Gastroesophageal sphincter (tissue), 4 donors: Measurements from ENCODE around the gene ZG16B. TPM values are rescaled to one million over a fixed set of nuclear protein-coding genes. Genes with fewer than 3 reads are reported as not detected.

Experiments
- ATAC-seq: fragments of 150-250 bp; one replicate; pipeline ENCODE4 v1.9.1; 2016; ENCODE audit warnings: mild to moderate bottlenecking, moderate library complexity
- H3K27ac ChIP-seq, 4 donors: fragments of 200-600 bp; sonication (generic) in 3 of 4; 1 replicate in 3 of 4; 2 replicates in 1 of 4; pipeline ENCODE4 v1.5.1; 2016 to 2019
- H3K27me3 ChIP-seq: fragments of 200-600 bp; sonication (generic); one replicate; pipeline ENCODE4 v1.5.1; 2019
- H3K36me3 ChIP-seq, 2 donors: fragments of 200-600 bp; sonication (generic); one replicate each; pipeline ENCODE4 v1.5.1; 2019; ENCODE audit warnings: control low read depth in 1 of 2
- H3K4me1 ChIP-seq, 3 donors: fragments of 200-600 bp; sonication (generic); 1 replicate in 2 of 3; 2 replicates in 1 of 3; pipeline ENCODE4 v1.5.1; 2016 to 2019; ENCODE audit warnings: control low read depth in 2 of 3
- H3K4me3 ChIP-seq, 2 donors: fragments of 200-600 bp; sonication (generic); one replicate each; pipeline ENCODE4 v1.5.1; 2019; ENCODE audit warnings: mild to moderate bottlenecking in 1 of 2, moderate library complexity in 1 of 2
- H3K9me3 ChIP-seq, 3 donors: fragments of 200-600 bp; sonication (generic); one replicate each; pipeline ENCODE4 v1.5.1; 2017 to 2019; ENCODE audit warnings: control low read depth in 2 of 3
- EP300 ChIP-seq: sonication (generic); formaldehyde crosslinking; IDR thresholded peaks from one replicate; pipeline ENCODE4 v1.6.1; 2017; ENCODE audit warnings: antibody characterized with exemption, mild to moderate bottlenecking
- POLR2A ChIP-seq, 2 donors: fragments of 450-650 bp; IDR thresholded peaks; one replicate each; pipeline ENCODE4 v1.6.1; 2017; ENCODE audit warnings: antibody characterized with exemption in 2 of 2, mild to moderate bottlenecking in 2 of 2, moderate library complexity in 1 of 2
- POLR2AphosphoS5 ChIP-seq: sonication (generic); formaldehyde crosslinking; IDR thresholded peaks from one replicate; pipeline ENCODE4 v1.6.1; 2017; ENCODE audit warnings: antibody characterized with exemption
- WGBS, 2 donors: methylation state at CpG; one replicate each; pipeline ENCODE4 v1.1.5; 2018; ENCODE audit warnings: low coverage in 1 of 2; 5-methylcytosine and 5-hydroxymethylcytosine counted together
- small RNA-seq, 4 donors: library from RNA; depleted of rRNA; stranded (forward); fragments of <200 nt; gene quantifications; one replicate each; pipeline ENCODE3, GENCODE V24; 2016
- total RNA-seq, 4 donors: library from RNA; depleted of rRNA; stranded (reverse); fragments of >200 nt; gene quantifications; one replicate each; pipeline ENCODE4 v1.1.0, GENCODE V29; 2016
- TF ChIP-seq, protein P1 (sequence below), 4 experiments: fragments of 200-600 bp in 2 of 4; fragments of 450-650 bp in 2 of 4; sonication (generic) in 1 of 4; IDR thresholded peaks; one replicate each; pipeline ENCODE4 v1.5.1; 2017 to 2019; ENCODE audit warnings: antibody characterized with exemption in 4 of 4, mild to moderate bottlenecking in 2 of 4, moderate library complexity in 2 of 4

Gene ZG16B
- total RNA-seq, 4 donors from 2014 or later: 37.5 TPM; not detected in 3

DNA sequence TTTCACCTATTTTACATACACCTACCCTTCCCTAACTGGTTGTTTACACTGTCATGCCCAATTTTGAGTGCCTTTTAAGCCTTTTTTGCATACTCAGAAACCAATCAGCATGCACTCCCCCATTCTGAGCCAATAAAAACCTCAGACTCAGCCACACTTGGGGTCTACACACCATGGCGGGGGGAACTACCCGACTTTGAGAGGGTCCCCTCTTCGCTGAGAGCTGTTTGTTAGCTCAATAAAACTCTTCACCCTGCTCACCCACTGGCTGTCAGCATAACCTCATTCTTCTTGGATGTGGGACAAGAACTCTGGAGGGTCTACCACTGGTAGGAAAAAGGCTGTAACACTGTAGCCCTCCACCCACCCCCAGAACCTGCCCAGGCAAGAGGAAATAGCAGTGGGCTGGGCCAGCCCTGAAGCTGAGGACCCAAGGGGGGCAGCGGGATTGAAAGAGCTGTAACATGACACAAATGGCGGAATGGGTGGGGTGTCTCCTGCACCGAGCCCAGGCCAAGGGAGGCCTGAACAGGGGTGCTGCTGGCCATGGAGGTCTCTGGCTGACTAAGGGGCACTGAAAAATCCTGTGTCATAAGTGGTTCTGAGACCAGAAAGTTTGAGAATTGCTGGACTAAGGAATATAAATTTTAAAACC, 49.9 kb downstream of the ZG16B start:
- Histone ChIP-seq H3K36me3 (no peaks in the 10 kb centered on the region), H3K27me3 (peaks cover 3% of the 10 kb centered on the region), H3K4me1 (peaks cover 0 to 20% (median 4%) of the 10 kb centered on the region in 3 donors), H3K4me3 (no peak overlapping the region), H3K27ac (no peak overlapping the region), H3K9me3 (no peaks in the 10 kb centered on the region)
- TF ChIP-seq, protein P1, sequence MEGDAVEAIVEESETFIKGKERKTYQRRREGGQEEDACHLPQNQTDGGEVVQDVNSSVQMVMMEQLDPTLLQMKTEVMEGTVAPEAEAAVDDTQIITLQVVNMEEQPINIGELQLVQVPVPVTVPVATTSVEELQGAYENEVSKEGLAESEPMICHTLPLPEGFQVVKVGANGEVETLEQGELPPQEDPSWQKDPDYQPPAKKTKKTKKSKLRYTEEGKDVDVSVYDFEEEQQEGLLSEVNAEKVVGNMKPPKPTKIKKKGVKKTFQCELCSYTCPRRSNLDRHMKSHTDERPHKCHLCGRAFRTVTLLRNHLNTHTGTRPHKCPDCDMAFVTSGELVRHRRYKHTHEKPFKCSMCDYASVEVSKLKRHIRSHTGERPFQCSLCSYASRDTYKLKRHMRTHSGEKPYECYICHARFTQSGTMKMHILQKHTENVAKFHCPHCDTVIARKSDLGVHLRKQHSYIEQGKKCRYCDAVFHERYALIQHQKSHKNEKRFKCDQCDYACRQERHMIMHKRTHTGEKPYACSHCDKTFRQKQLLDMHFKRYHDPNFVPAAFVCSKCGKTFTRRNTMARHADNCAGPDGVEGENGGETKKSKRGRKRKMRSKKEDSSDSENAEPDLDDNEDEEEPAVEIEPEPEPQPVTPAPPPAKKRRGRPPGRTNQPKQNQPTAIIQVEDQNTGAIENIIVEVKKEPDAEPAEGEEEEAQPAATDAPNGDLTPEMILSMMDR (IDR thresholded peaks at IDR 0.05): no peak
- TF ChIP-seq EP300 (no peak), POLR2A (IDR thresholded peaks at IDR 0.05) (no peak), POLR2AphosphoS5 (no peak)
- 80% methylated on average over 4 of the region's 6 CpGs; no CpG with 5 or more reads in 1 of the 2 donors for WGBS, 2 donors
- ATAC-seq: no peak

Small RNA genes within 50 kb of the gene (small RNA-seq; reads per million reads assigned to genes)
- 0 to 0.27 (median 0) reads per million in 4 donors for gene SNORA3C

Other genes with a start within 250 kb of the ZG16B start
- 10 to 100 TPM; 15.1 to 31.1 (median 19.5) TPM for gene KCTD5, start 147.8 kb upstream of the ZG16B start, total RNA-seq
- 10 to 100 TPM in 1 of 4 donors, 1 to 10 TPM in 2, under 1 TPM in 1; 0.67 to 10.3 (median 2.4) TPM for gene PRSS27, start 110.1 kb upstream of the ZG16B start, total RNA-seq
- 100 to 1,000 TPM in 3 of 4 donors, 10 to 100 TPM in 1; 73.9 to 398 (median 255) TPM for gene SRRM2, start 77.7 kb upstream of the ZG16B start, total RNA-seq
- gene ELOB, start 53.0 kb upstream of the ZG16B start, total RNA-seq: 100 to 1,000 TPM; 216 to 269 (median 251) TPM
- not detected for gene PRSS33, start 42.7 kb upstream of the ZG16B start, total RNA-seq
- gene PRSS41, start 31.8 kb upstream of the ZG16B start, total RNA-seq: not detected
- gene PRSS21, start 13.1 kb upstream of the ZG16B start, total RNA-seq: not detected
- gene PRSS22, start 27.9 kb downstream of the ZG16B start, total RNA-seq: 1 to 10 TPM in 2 of 4 donors, not detected in 2; 1.0 to 2.7 TPM
- 10 to 100 TPM; 21.9 to 69.1 (median 38.8) TPM for gene FLYWCH2, start 52.9 kb downstream of the ZG16B start, total RNA-seq
- gene FLYWCH1, start 81.6 kb downstream of the ZG16B start, total RNA-seq: 10 to 100 TPM; 34.5 to 66.5 (median 51.2) TPM
- gene KREMEN2, start 134.0 kb downstream of the ZG16B start, total RNA-seq: not detected
- gene PAQR4, start 139.0 kb downstream of the ZG16B start, total RNA-seq: 1 to 10 TPM; 1.9 to 6.4 (median 4.1) TPM
- 1 to 10 TPM in 2 of 4 donors, not detected in 2; 1.6 to 1.7 TPM for gene PKMYT1, start 150.1 kb downstream of the ZG16B start, total RNA-seq
- gene CLDN9, start 182.6 kb downstream of the ZG16B start, total RNA-seq: under 1 TPM in 2 of 4 donors, not detected in 2; 0.32 to 0.39 TPM
- not detected for gene CLDN6, start 187.9 kb downstream of the ZG16B start, total RNA-seq
- 100 to 1,000 TPM in 2 of 4 donors, 10 to 100 TPM in 2; 26.0 to 135 (median 72.2) TPM for gene TNFRSF12A, start 190.1 kb downstream of the ZG16B start, total RNA-seq
- gene HCFC1R1, start 193.6 kb downstream of the ZG16B start, total RNA-seq: 10 to 100 TPM; 20.1 to 94.9 (median 40.5) TPM
- 10 to 100 TPM; 17.6 to 28.2 (median 25.0) TPM for gene THOC6, start 193.7 kb downstream of the ZG16B start, total RNA-seq
- gene BICDL2, start 206.6 kb downstream of the ZG16B start, total RNA-seq: 1 to 10 TPM in 1 of 4 donors, under 1 TPM in 2, not detected in 1; 0.31 to 3.1 (median 0.31) TPM
- 1 to 10 TPM in 2 of 4 donors, not detected in 2; 1.6 to 2.6 TPM for gene MMP25, start 216.3 kb downstream of the ZG16B start, total RNA-seq
- gene IL32, start 235.3 kb downstream of the ZG16B start, total RNA-seq: 10 to 100 TPM in 3 of 4 donors, 1 to 10 TPM in 1; 2.6 to 39.0 (median 21.6) TPM